Tibial nerve (tissue), 4 donors: ENCODE results near the gene IGF2R. TPM values are rescaled to one million over a fixed set of nuclear protein-coding genes. Genes with fewer than 3 reads are reported as not detected.

ENCODE experiments used
- DNase-seq, 2 donors: peaks; one replicate each; pipeline ENCODE4 v3.0.0-alpha.2; 2019; ENCODE audit warnings: low spot score in 2 of 2
- H3K27ac ChIP-seq, 4 donors: fragments of 200-600 bp; sonication (generic) in 3 of 4; one replicate each; pipeline ENCODE4 v1.5.1; 2017 to 2019; ENCODE audit warnings: mild to moderate bottlenecking in 1 of 4
- H3K27me3 ChIP-seq, 2 donors: fragments of 200-600 bp; sonication (generic) in 1 of 2; one replicate each; pipeline versions ENCODE4 v1.5.1 to v1.6.0; 2017 to 2019
- H3K36me3 ChIP-seq, 3 donors: fragments of 200-600 bp; sonication (generic); one replicate each; pipeline ENCODE4 v1.5.1; 2018 to 2019
- H3K4me1 ChIP-seq, 4 donors: fragments of 200-600 bp; sonication (generic) in 3 of 4; one replicate each; pipeline ENCODE4 v1.5.1; 2017 to 2019
- H3K4me3 ChIP-seq, 4 donors: fragments of 200-600 bp; sonication (generic) in 3 of 4; one replicate each; pipeline ENCODE4 v1.5.1; 2017 to 2019; ENCODE audit warnings: mild to moderate bottlenecking in 1 of 4, moderate library complexity in 1 of 4
- H3K9me3 ChIP-seq, 4 donors: fragments of 200-600 bp; sonication (generic) in 3 of 4; one replicate each; pipeline ENCODE4 v1.5.1; 2017 to 2019
- EP300 ChIP-seq, 2 donors: sonication (generic); formaldehyde crosslinking; IDR thresholded peaks; one replicate each; pipeline ENCODE4 v1.6.1; 2017; ENCODE audit warnings: antibody characterized with exemption in 2 of 2, mild to moderate bottlenecking in 1 of 2
- POLR2A ChIP-seq, 2 donors: fragments of 450-650 bp; IDR thresholded peaks; one replicate each; pipeline ENCODE4 v1.6.1; 2017; ENCODE audit warnings: antibody characterized with exemption in 2 of 2, mild to moderate bottlenecking in 2 of 2, moderate library complexity in 2 of 2
- WGBS, 2 donors: methylation state at CpG; one replicate each; pipeline ENCODE4 v1.1.5; 2018; 5-methylcytosine and 5-hydroxymethylcytosine counted together
- total RNA-seq, 4 donors: library from RNA; depleted of rRNA; stranded (reverse); fragments of >200 nt; gene quantifications; one replicate each; pipeline ENCODE4 v1.1.0, GENCODE V29; 2016
- TF ChIP-seq, protein P1 (sequence below), 5 experiments: fragments of 200-600 bp in 3 of 5; fragments of 450-650 bp in 2 of 5; sonication (generic) in 3 of 5; IDR thresholded peaks; one replicate each; pipeline ENCODE4 v1.5.1; 2016 to 2019; ENCODE audit warnings: antibody characterized with exemption in 5 of 5, mild to moderate bottlenecking in 3 of 5, moderate library complexity in 2 of 5

IGF2R gene
- total RNA-seq, 4 donors from 2014 or later = 60.1 to 81.3 (median 68.5) TPM

GRCh38 chr6:160050022-160050421 lies 81.1 kb downstream of the IGF2R start:
- Histone ChIP-seq H3K27ac (no peak overlapping the region), H3K4me3 (no peak overlapping the region), H3K9me3 (no peaks in the 10 kb centered on the region), H3K4me1 (no peaks in the 10 kb centered on the region), H3K27me3 (no peaks in the 10 kb centered on the region), H3K36me3 (peaks cover 0 to 100% (median 52%) of the 10 kb centered on the region in 3 donors)
- DNase-seq = no peak
- no peak for TF ChIP-seq EP300 (IDR thresholded peaks at IDR 0.05)
- TF ChIP-seq, protein P1, sequence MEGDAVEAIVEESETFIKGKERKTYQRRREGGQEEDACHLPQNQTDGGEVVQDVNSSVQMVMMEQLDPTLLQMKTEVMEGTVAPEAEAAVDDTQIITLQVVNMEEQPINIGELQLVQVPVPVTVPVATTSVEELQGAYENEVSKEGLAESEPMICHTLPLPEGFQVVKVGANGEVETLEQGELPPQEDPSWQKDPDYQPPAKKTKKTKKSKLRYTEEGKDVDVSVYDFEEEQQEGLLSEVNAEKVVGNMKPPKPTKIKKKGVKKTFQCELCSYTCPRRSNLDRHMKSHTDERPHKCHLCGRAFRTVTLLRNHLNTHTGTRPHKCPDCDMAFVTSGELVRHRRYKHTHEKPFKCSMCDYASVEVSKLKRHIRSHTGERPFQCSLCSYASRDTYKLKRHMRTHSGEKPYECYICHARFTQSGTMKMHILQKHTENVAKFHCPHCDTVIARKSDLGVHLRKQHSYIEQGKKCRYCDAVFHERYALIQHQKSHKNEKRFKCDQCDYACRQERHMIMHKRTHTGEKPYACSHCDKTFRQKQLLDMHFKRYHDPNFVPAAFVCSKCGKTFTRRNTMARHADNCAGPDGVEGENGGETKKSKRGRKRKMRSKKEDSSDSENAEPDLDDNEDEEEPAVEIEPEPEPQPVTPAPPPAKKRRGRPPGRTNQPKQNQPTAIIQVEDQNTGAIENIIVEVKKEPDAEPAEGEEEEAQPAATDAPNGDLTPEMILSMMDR (IDR thresholded peaks at IDR 0.05) = no peak
- WGBS, 2 donors = 79 to 87% methylated on average over 7 of the region's 7 CpGs

- 80 to 96% methylated on average over 2 of the region's 2 CpGs for WGBS, 2 donors
- DNase-seq = no peak
Measured at GRCh38 chr6:160051390-160051789, 82.5 kb downstream of the IGF2R start.

DNA sequence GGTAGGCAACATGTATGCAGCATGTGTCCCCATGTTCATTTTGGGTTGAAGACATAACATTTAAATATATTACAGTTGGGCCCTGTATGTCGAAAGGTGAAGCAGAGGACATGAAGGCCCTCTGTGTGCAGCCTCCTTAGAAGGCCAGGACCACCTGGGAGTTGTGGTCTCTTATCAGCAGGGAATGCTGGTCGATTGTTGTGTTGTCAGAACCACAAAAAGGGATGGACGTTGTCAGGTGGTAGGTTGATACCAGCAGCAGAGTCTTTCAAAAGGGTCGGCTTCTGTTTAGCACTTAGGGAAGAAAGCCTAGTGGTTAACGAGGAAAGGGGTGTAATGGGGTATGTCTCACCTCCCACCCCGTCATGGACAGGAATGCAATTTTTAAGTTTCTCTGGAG lies 85.4 kb downstream of the IGF2R start:
- H3K36me3 ChIP-seq = peaks cover 0 to 100% (median 38%) of the 10 kb centered on the region in 3 donors
- no peak overlapping the region for H3K4me3 ChIP-seq
- no peaks in the 10 kb centered on the region for H3K27me3 ChIP-seq
- 92 to 94% methylated on average over 6 of the region's 6 CpGs for WGBS, 2 donors
- no peaks in the 10 kb centered on the region for H3K4me1 ChIP-seq
- DNase-seq = no peak
- H3K27ac ChIP-seq = no peak overlapping the region
- no peak for TF ChIP-seq POLR2A (IDR thresholded peaks at IDR 0.05)
- TF ChIP-seq EP300 (IDR thresholded peaks at IDR 0.05) = no peak
- TF ChIP-seq, protein P1 (IDR thresholded peaks at IDR 0.05) = no peak
- H3K9me3 ChIP-seq = no peaks in the 10 kb centered on the region

More at GRCh38 chr6:160051390-160051789, 82.5 kb downstream of the IGF2R start:
- Histone ChIP-seq H3K4me1 (no peaks in the 10 kb centered on the region), H3K27me3 (no peaks in the 10 kb centered on the region), H3K4me3 (no peak overlapping the region), H3K9me3 (no peaks in the 10 kb centered on the region), H3K27ac (no peak overlapping the region), H3K36me3 (peaks cover 0 to 100% (median 53%) of the 10 kb centered on the region in 3 donors)
- TF ChIP-seq, protein P1 (IDR thresholded peaks at IDR 0.05) = no peak
- TF ChIP-seq POLR2A (IDR thresholded peaks at IDR 0.05) (no peak), EP300 (IDR thresholded peaks at IDR 0.05) (no peak)

- Histone ChIP-seq H3K27ac (no peak overlapping the region), H3K27me3 (no peaks in the 10 kb centered on the region), H3K4me1 (no peaks in the 10 kb centered on the region), H3K9me3 (no peaks in the 10 kb centered on the region), H3K4me3 (no peak overlapping the region), H3K36me3 (peaks cover 0 to 100% (median 41%) of the 10 kb centered on the region in 3 donors)
- TF ChIP-seq POLR2A (IDR thresholded peaks at IDR 0.05) (no peak), EP300 (IDR thresholded peaks at IDR 0.05) (no peak)
- TF ChIP-seq, protein P1 (IDR thresholded peaks at IDR 0.05) = no peak
- DNase-seq = no peak
- 90 to 94% methylated on average over 7 of the region's 7 CpGs for WGBS, 2 donors
Measured at GRCh38 chr6:160054913-160055312, 86.0 kb downstream of the IGF2R start.

DNA sequence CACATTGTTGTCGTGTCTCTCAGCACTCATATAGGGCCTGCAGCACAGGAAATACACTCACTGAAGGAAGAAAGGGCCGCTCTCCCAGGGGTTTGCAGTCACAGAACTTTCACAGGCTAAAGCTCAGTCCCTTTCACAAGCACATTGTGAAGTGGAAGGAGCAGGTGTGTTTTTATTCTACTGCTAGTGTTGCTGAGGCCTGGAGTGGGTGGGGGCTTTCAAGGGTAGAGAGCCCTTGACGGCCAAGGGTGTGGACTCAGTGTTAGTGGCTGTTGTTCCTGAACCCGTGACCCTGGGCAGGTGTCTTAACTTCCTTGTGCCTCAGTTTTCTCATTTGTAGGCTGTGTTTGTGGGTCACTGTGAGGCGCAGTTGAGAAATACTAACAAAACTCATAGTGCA lies 86.5 kb downstream of the IGF2R start:
- 87 to 95% methylated on average over 5 of the region's 5 CpGs for WGBS, 2 donors
- TF ChIP-seq POLR2A (IDR thresholded peaks at IDR 0.05) (no peak), EP300 (IDR thresholded peaks at IDR 0.05) (no peak)
- TF ChIP-seq, protein P1 (IDR thresholded peaks at IDR 0.05) = no peak
- H3K27ac ChIP-seq = no peak overlapping the region
- no peaks in the 10 kb centered on the region for H3K9me3 ChIP-seq
- no peaks in the 10 kb centered on the region for H3K4me1 ChIP-seq
- no peak overlapping the region for H3K4me3 ChIP-seq
- H3K36me3 ChIP-seq = peaks cover 0 to 100% (median 46%) of the 10 kb centered on the region in 3 donors
- H3K27me3 ChIP-seq = no peaks in the 10 kb centered on the region
- no peak for DNase-seq
